Ascending aorta (tissue), 2 donors: ENCODE data around the gene CHD9NB. TPM values are rescaled to one million over a fixed set of nuclear protein-coding genes. Genes with fewer than 3 reads are reported as not detected.

ENCODE experiments used
- DNase-seq, 2 donors: peaks; one replicate each; pipeline ENCODE4 v3.0.0-alpha.2; 2019; ENCODE audit warnings: low spot score in 2 of 2
- H3K27ac ChIP-seq, 2 donors: fragments of 200-600 bp; sonication (generic); one replicate each; pipeline ENCODE4 v1.5.1; 2016 to 2017; ENCODE audit warnings: mild to moderate bottlenecking in 1 of 2
- H3K27me3 ChIP-seq: fragments of 200-600 bp; sonication (generic); one replicate; pipeline ENCODE4 v1.5.1; 2017
- H3K36me3 ChIP-seq, 2 donors: fragments of 200-600 bp; sonication (generic); one replicate each; pipeline ENCODE4 v1.5.1; 2016
- H3K4me1 ChIP-seq, 2 donors: fragments of 200-600 bp; sonication (generic); one replicate each; pipeline ENCODE4 v1.5.1; 2016 to 2017; ENCODE audit warnings: mild to moderate bottlenecking in 1 of 2
- H3K4me3 ChIP-seq, 2 donors: fragments of 200-600 bp; sonication (generic); one replicate each; pipeline ENCODE4 v1.5.1; 2016 to 2017; ENCODE audit warnings: mild to moderate bottlenecking in 1 of 2
- H3K9me3 ChIP-seq, 2 donors: fragments of 200-600 bp; sonication (generic); one replicate each; pipeline ENCODE4 v1.5.1; 2016
- intact Hi-C: fragments of 100-400 bp; cut with DNase I; formaldehyde crosslinking; loops from one replicate; pipeline ENCODE4 v1.15.1; 2023
- total RNA-seq: library from RNA; depleted of rRNA; stranded (reverse); fragments of >200 nt; gene quantifications from one replicate; pipeline ENCODE4 v1.1.0, GENCODE V29; 2016
- TF ChIP-seq, protein P1 (sequence below), 3 experiments: fragments of 200-600 bp in 2 of 3; fragments of 450-650 bp in 1 of 3; sonication (generic) in 2 of 3; IDR thresholded peaks; one replicate each; pipeline ENCODE4 v1.5.1; 2016 to 2019; ENCODE audit warnings: antibody characterized with exemption in 3 of 3, mild to moderate bottlenecking in 1 of 3, moderate library complexity in 1 of 3

CHD9NB gene
- total RNA-seq, 1 donor from 2014 or later: 0.43 TPM

DNA sequence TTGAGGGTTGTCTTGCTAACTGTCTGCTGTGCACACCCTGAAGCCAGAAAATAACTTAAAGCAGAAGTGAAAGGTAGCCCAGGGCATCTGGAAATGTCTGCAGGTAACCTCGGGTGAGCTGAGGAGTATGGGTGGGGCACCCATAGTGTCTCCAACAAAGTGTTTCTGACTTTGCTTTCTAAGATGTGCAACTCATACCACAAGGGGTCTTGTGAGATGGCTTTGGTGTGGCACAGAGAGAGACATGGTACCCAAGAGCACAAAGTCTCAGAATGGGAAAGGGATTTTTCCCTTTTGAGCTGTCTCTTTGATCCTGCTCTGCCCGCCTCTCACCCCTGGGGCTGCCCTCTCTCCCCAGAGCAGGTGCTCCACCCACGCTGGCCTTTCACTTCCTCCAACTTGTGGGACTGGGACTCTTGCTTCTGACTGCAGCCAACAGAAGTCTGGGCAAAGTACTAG lies 9.0 kb upstream of the CHD9NB start:
- no peak overlapping the region for H3K4me3 ChIP-seq
- H3K27me3 ChIP-seq: no peaks in the 10 kb centered on the region
- intact Hi-C loops: no loop called here
- H3K27ac ChIP-seq: no peak overlapping the region
- no peaks in the 10 kb centered on the region for H3K9me3 ChIP-seq
- H3K4me1 ChIP-seq: no peaks in the 10 kb centered on the region
- TF ChIP-seq, protein P1, sequence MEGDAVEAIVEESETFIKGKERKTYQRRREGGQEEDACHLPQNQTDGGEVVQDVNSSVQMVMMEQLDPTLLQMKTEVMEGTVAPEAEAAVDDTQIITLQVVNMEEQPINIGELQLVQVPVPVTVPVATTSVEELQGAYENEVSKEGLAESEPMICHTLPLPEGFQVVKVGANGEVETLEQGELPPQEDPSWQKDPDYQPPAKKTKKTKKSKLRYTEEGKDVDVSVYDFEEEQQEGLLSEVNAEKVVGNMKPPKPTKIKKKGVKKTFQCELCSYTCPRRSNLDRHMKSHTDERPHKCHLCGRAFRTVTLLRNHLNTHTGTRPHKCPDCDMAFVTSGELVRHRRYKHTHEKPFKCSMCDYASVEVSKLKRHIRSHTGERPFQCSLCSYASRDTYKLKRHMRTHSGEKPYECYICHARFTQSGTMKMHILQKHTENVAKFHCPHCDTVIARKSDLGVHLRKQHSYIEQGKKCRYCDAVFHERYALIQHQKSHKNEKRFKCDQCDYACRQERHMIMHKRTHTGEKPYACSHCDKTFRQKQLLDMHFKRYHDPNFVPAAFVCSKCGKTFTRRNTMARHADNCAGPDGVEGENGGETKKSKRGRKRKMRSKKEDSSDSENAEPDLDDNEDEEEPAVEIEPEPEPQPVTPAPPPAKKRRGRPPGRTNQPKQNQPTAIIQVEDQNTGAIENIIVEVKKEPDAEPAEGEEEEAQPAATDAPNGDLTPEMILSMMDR (IDR thresholded peaks at IDR 0.05): no peak
- DNase-seq: no peak
- H3K36me3 ChIP-seq: no peaks in the 10 kb centered on the region

DNA sequence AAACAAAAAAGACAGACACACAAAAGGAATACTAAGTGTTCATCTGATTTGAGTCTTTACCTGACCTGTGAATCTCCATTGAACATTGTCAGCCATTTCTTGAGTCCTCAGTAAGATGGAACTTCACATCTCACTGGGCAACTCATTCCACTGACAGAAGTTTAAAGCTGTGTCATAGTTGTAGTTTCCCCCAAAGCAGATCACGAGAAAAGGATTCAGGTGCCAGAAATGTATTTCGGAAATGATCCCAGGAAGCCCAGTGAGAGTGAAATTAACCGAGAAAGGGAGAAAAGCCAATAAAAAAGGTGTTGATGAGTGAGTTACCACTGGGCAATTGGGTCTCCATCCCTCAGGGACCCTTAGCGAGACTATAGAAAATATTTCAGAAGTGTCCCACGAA lies 8.6 kb upstream of the CHD9NB start:
- TF ChIP-seq, protein P1 (IDR thresholded peaks at IDR 0.05): no peak
- H3K27ac ChIP-seq: no peak overlapping the region
- peaks cover 0 to 5% of the 10 kb centered on the region in 2 donors for H3K4me1 ChIP-seq
- H3K36me3 ChIP-seq: no peaks in the 10 kb centered on the region
- H3K27me3 ChIP-seq: no peaks in the 10 kb centered on the region
- no peak overlapping the region for H3K4me3 ChIP-seq
- H3K9me3 ChIP-seq: no peaks in the 10 kb centered on the region
- intact Hi-C loops: no loop called here
- no peak for DNase-seq

DNA sequence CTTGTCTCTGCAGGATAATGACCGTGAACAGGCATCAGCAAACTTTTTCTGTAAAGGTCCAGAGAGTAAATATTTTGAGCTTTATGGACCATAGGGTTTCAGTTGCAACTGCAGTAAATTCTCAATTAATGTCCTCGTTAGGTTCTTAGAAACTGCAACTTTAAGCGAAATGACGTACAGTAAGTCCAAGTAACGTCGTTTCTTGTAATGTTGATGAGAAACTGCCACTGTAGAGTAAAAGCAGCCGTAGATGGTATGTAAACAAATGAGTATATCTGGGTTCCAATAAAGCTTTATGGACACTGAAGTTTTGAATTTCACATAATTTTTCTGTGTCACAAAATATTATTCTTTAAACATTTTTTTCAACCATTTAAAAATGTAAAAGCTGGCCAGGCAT lies 7.0 kb upstream of the CHD9NB start:
- Histone ChIP-seq H3K4me3 (no peak overlapping the region), H3K4me1 (peaks cover 0 to 5% of the 10 kb centered on the region in 2 donors)
- intact Hi-C loops: loop anchor here (10.0 kb wide), 1 partner anchor 445 kb away; the partner anchor contains the start of gene AKTIP

DNA sequence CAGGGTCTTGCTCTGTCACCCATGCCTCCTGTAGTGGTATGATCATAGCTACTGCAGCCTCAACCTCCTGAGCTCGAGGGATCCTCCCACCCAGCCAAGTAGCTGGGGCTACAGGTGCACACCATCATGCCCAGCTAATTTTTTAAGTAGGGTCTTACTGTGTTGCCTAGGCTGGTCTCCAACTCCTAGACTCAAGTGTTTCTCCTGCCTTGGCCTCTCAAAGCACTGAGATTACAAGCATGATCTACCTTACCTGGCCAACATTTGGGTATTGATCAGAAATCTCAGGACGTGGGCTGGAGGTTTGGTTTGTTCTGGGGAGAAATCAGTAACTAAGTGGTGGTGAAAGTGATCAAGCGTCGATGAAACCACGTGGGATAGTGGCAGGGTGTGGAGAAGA lies 6.2 kb upstream of the CHD9NB start:
- Histone ChIP-seq H3K36me3 (no peaks in the 10 kb centered on the region), H3K4me3 (no peak overlapping the region), H3K4me1 (peaks cover 0 to 11% of the 10 kb centered on the region in 2 donors), H3K27me3 (no peaks in the 10 kb centered on the region), H3K27ac (no peak overlapping the region), H3K9me3 (no peaks in the 10 kb centered on the region)
- intact Hi-C loops: loop anchor here (10.0 kb wide), 1 partner anchor 446 kb away; the partner anchor contains the start of gene AKTIP
- TF ChIP-seq, protein P1 (IDR thresholded peaks at IDR 0.05): no peak
- no peak for DNase-seq

More for the DNA sequence above, 7.0 kb upstream of the CHD9NB start:
- no peak overlapping the region for H3K27ac ChIP-seq
- no peak for DNase-seq
- no peaks in the 10 kb centered on the region for H3K36me3 ChIP-seq
- TF ChIP-seq, protein P1 (IDR thresholded peaks at IDR 0.05): no peak
- no peaks in the 10 kb centered on the region for H3K9me3 ChIP-seq
- H3K27me3 ChIP-seq: no peaks in the 10 kb centered on the region

DNA sequence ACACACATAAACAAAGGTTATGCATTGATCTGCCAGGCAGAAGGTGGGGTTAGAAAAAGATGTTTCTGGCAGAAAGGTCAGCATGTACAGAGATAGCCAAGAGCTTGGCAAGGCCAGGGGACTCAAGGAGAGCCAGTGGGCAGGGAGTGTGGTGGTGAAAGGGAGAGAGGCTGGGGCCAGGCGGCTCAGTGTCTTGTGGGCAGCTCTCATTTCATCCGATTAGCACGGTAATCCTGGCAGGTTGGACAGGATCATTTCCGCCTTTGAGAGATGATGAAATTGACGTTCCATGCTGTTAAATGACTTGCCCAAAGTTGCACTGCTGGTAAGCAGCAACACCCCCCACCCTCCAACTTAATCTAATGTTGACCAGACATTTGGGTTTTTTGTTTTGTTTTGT lies 5.7 kb upstream of the CHD9NB start:
- TF ChIP-seq, protein P1 (IDR thresholded peaks at IDR 0.05): no peak
- H3K27me3 ChIP-seq: no peaks in the 10 kb centered on the region
- H3K36me3 ChIP-seq: no peaks in the 10 kb centered on the region
- H3K4me3 ChIP-seq: no peak overlapping the region
- no peaks in the 10 kb centered on the region for H3K9me3 ChIP-seq
- H3K27ac ChIP-seq: no peak overlapping the region
- intact Hi-C loops: loop anchor here (10.0 kb wide), 1 partner anchor 446 kb away; the partner anchor contains the start of gene AKTIP
- H3K4me1 ChIP-seq: peaks cover 0 to 11% of the 10 kb centered on the region in 2 donors
- DNase-seq: no peak

DNA sequence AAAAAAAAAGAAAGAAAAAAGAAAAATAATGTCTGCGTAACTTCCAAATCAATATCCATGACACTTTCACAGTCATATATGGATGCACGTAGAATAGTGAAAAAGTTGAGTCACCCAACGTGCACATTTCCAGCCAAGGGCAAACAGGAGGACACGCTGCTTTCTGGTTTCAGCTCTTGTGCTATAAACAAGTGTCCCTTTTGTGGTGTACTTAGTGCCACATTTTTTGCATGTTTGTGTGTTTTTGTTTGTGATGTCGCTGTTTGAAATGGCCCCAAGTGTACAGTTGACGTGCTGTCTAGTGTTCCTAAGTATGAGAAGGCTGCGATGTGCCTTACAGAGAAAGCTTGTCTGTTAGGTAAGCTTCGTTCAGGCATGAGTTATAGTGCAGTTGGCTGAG lies 5.0 kb upstream of the CHD9NB start:
- Histone ChIP-seq H3K27me3 (no peaks in the 10 kb centered on the region), H3K36me3 (no peaks in the 10 kb centered on the region), H3K9me3 (no peaks in the 10 kb centered on the region), H3K27ac (no peak overlapping the region), H3K4me3 (no peak overlapping the region), H3K4me1 (peaks cover 0 to 11% of the 10 kb centered on the region in 2 donors)
- intact Hi-C loops: loop anchor here (10.0 kb wide), 1 partner anchor 447 kb away; the partner anchor contains the start of gene AKTIP
- no peak for DNase-seq
- TF ChIP-seq, protein P1 (IDR thresholded peaks at IDR 0.05): no peak
